SK-N-SH (cell line): ENCODE measurements around the gene LIPN.

Experiments
- CHD2 ChIP-seq: fragments of 150-350 bp; IDR thresholded peaks from 2 replicates; pipeline ENCODE4 v1.6.1; 2018; ENCODE audit warnings: low read length; ENCODE audit not compliant: partially characterized antibody
- JUND ChIP-seq: IDR thresholded peaks from 2 replicates; pipeline ENCODE4 v1.4.0; 2012
- POLR2AphosphoS5 ChIP-seq: IDR thresholded peaks from 2 replicates; pipeline ENCODE4 v1.6.1; 2012; ENCODE audit warnings: low read depth, low read length
- TF ChIP-seq, protein P1 (sequence below): fragments of 200-600 bp; sonication (generic); IDR thresholded peaks from 2 replicates; pipeline ENCODE4 v1.6.1; 2017; ENCODE audit warnings: antibody characterized with exemption, mild to moderate bottlenecking, moderate library complexity

DNA sequence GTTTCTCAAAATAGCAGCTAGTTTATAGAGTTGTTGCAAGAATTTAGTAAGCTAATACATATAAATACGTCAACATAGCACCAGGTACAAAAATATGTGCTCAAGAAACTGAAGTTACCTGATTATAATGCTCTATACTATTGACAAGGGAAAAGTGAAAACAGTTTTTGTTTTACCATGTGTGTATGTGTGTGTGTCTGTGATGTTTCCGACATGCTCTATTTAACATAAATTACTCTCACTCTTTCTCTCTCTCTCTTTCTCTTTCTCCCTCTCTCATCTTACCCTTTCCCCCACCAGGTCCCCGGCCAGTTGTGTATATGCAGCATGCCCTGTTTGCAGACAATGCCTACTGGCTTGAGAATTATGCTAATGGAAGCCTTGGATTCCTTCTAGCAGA, 4.3 kb downstream of the LIPN start:
- TF ChIP-seq CHD2 (no peak), POLR2AphosphoS5 (no peak), JUND (no peak)
- TF ChIP-seq, protein P1, sequence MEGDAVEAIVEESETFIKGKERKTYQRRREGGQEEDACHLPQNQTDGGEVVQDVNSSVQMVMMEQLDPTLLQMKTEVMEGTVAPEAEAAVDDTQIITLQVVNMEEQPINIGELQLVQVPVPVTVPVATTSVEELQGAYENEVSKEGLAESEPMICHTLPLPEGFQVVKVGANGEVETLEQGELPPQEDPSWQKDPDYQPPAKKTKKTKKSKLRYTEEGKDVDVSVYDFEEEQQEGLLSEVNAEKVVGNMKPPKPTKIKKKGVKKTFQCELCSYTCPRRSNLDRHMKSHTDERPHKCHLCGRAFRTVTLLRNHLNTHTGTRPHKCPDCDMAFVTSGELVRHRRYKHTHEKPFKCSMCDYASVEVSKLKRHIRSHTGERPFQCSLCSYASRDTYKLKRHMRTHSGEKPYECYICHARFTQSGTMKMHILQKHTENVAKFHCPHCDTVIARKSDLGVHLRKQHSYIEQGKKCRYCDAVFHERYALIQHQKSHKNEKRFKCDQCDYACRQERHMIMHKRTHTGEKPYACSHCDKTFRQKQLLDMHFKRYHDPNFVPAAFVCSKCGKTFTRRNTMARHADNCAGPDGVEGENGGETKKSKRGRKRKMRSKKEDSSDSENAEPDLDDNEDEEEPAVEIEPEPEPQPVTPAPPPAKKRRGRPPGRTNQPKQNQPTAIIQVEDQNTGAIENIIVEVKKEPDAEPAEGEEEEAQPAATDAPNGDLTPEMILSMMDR = no peak
